Activated CD4-positive, alpha-beta T cell treated with anti-CD3 and anti-CD28 coated beads, Interleukin-2, amount 50 U/mL, for 48 hours (primary cell): Measurements from ENCODE around the gene GGT5.
A peak's percentile ranks its signal among the peaks of the same experiment; 100 is the strongest.
"Not testable (repeated sequence)": the region's sequence is repeated elsewhere in the genome, so short reads cannot be mapped to it uniquely, and the experiment has no call there.

ENCODE experiments used
- DNase-seq, 2 experiments: peaks; one replicate each; pipeline ENCODE4 v3.0.0-alpha.2; 2020

The GGT5 gene

DNA sequence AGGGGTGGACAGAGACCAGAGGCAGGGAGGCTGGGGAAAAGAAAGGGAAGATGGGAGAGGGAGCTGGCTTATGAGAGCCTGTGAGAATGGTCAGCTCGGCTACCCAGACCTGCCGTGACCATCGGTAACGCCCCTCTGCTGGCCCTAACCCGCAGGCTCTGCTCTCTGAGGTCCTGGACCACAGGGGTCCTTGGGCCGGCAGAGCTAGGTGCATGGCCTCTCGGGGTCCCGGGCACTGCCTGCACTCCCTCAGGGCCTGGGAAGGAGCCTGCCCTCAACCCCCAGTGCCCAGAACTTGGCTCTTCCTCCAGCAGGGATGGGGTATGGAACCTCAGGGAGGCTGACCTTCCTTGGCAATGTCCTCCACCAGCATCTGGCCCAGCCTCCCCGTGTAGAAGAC, 13.2 kb downstream of the GGT5 start:
- no peak for DNase-seq

DNA sequence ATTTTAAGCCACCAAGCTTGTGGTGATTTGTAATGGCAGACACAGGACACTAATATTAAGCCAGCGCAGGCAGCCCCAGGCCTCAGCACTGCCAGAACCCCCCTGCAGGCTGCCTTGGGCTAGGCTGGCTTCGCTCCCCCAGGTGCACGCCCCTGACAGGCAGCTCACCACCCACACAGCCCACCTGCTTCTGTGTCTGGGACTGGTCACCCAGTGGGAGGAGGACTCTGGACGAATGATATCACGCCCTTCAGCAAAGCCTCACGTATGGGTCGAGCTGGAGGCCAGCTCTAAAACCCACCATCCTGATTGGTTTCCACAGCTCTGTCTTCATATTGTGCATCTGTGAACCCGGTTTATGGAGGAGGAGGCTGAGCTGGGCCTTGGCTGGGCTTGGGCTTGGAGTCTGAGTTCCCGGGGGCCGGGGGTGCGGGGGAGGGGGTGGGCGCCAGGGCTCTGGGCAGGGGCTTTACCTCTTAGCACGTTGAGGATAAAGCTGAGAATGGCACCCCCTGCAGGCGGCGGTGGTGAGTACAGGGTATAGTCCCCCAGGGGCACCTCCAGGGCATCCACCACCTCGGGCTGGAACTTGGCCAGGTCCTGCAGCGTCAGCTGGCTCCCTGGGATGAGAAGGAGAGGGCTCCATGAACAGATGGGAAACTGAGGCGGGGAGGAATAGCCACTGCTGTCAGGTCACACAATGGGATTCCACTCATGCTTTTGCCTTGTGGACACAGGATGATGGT, 13.8 kb downstream of the GGT5 start:
- peak; percentile 77 to 83 for DNase-seq

DNA sequence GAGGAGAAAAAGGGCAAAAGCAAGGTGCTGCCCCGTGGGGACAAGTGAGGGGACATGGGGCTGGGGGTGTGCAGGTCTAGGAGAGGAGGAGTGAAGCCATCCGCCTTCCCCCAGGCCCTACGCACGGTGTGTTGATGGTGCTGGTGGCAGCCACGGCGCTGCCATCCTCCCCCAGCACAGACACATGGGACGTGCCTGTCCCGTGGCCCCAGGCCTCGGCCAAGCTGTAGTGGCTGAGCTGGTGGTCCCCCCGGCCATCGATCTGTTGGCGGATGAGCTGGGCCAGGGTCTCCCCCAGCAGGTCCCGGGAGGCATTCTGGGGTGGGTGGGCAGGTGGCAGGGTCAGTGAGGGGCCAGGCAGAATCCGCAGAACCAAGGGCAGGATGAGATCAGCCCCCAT, 18.9 kb downstream of the GGT5 start:
- DNase-seq, result no peak

DNA sequence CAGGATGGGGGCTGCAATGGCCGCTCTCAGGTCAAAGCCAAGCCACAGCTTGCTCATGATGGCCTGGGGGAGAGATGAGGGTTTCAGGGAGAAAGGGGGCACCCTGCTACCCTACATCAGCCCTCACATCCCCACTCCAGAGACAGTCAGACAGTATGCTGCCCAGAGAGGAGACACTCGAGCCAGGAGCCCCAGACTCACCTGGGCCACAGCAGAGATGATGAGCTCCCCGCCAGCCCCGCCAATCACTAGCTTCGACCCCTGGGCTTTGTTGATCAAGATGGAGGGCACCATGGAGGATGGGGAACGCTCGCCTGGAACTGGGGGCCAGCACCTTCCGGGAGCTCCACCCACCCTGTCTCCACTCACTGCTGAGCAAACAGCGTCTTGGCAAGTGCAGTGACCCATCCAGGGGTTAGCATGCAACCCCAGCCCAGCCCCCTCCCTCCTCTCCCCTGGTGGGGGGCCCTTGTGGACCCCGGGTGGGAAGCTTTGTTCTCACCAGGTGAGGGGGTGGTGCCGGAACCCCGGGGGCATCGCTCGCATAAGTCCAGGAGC, 19.8 kb downstream of the GGT5 start:
- no peak for DNase-seq

DNA sequence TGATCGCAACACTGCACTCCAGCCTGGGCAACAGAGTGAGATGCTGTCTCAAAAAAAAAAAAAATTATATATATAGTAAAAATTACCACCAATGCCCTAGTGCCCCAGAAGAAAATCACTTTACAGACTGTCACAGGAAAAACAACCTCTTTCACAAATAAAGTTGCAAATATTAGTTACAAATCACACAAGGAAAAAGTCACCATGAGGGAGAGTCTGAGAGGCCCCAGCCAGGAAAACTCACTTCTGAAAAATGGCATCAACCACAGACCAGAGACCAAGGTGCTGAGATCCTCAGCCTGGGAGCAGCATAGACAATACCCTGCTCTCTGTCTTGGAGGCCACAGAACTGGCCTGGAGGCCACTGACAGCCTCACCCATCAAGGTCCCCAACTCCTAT, 20.4 kb downstream of the GGT5 start:
- DNase-seq, result no peak

DNA sequence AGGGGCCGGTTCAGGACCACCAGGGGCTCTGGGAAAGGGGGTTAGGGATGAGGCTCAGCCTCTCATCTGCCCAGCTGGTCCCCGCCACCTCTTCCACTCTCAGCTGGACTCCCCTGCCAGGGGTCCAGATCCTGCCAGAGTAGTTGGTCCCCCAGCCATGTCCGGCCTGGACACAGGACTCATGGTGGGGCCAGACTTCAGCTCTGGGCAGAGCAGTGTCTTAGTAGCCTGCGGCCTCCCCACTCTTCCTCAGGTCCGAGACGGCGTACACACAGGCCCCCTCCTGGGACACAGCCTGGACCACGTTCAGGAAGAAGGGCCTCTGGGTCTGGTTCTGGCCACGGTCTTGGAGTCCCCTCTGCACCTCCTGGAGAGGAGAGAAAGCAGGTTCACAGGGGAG, 25.1 kb downstream of the GGT5 start:
- no peak for DNase-seq

DNA sequence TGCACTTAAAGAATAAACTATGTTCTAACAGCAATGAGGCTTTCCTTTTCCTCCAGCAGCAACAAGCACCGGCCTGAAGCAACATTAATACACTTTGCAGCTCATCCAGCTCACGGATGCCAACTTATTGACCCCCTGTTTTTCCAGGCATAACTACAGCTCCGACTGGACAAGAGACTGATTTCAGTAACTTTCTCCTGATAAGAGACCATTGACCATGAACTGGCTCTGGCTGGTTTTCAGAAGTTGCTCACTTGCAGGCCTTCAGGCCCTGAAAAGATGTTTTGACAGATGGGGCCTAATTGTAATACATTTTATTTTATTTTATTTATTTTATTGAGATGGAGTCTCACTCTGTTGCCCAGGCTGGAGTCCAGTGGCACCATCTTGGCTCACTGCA, 27.5 kb downstream of the GGT5 start:
- no peak for DNase-seq

DNA sequence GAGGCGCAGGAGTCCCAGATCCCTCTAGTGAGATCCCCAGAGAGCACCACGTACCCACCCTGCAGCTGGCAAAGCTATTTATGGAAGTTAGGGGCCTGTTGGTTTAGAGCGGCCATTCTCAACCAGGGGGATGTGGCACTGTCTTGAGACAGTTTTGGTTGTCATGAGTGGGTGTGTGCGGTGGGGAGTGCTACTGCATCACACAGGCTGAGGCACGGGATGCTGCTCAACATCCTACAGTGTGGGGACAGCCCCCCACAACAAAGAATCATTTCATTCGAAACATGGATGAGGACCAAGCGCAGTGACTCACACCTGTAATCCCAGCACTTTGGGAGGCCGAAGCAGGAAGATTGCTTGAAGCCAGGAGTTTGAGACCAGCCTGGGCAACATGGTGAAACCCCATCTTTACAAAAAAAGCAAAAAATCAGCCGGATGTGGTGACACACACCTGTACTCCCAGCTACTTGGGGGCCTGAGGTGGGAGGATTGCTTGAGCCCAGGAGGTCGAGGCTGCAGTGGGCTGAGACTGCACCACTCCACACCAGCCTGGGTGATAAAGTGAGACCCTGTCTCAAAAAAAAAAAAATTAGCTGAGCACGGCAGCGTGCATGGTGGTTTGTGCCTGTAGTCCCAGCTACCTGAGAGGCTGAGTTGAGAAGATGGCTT, 28.2 kb downstream of the GGT5 start:
- no peak for DNase-seq

DNA sequence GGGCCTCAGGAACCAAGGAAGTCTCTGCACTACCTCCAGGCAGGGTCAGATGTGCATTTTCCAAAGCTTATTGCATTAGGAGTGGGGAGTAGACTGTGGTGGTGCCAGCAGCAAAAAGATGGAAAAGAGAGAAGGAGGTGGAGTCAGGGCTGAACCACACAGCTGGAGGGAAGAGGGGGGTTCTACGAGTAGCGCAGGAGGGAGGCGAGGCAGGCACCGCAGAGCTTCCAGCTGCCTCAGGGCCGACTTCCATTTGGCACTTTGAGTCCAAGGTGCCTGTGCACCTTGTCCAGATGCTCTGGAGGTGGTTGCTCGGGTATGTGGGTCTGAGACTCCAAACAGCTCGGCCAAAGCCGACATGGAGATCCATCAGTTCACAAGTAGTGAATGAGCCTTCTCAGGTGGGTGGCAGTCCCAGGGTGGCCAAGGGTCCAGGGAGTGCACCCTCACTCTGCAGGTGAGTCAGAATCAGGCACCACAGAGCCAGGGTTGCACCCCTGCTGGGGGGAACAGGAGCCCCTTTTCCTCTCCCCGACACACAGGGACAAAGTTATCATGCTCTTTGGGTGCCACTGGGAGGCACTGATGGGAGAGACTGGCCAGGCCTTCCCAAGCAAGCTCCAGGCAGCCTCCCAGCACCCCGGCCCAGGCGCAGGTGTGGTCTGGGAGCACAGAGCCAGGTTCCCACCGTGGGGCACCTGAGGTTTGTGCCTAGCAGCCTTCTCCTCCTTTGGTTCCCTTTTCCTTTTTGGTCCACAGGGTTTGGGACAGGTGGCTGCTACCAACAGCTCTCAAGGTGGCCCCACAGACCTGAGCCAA, 30.2 kb downstream of the GGT5 start:
- no peak for DNase-seq

DNA sequence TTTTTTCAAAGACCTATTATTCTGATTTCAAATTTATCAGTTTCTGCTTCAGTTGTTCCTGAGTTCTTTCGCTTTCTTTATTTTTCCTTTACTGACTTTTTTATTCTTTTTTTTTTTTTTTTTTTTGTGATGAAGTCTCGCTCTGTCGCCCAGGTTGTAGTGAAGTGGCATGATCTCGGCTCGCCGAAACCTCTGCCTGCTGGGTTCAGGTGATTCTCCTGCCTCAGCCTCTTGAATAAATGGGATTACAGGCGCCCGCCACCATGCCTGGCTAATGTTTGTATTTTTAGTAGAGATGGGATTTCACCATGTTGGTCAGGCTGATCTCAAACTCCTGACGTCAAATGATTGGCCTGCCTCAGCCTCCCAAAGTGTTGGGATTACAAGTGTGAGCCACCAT, 31.8 kb downstream of the GGT5 start:
- DNase-seq, result not testable (repeated sequence)

DNA sequence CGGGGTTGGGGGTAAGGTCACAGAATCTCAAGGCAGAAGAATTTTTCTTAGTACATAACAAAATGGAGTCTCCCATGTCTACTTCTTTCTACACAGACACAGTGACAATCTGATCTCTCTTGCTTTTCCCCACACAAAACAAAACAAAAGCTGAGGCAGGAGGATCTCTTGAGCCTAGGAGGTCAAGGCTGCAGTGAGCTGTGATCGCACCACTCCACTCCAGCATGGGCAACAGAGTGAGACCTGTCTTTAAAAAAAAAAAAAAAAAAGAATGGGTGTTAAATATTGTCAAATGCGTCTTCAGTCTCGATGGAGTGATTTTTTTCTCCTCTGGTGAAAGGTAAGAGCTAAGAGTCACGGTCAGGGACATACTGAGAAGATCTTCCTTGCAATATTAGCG, 33.2 kb downstream of the GGT5 start:
- not testable (repeated sequence) for DNase-seq

DNA sequence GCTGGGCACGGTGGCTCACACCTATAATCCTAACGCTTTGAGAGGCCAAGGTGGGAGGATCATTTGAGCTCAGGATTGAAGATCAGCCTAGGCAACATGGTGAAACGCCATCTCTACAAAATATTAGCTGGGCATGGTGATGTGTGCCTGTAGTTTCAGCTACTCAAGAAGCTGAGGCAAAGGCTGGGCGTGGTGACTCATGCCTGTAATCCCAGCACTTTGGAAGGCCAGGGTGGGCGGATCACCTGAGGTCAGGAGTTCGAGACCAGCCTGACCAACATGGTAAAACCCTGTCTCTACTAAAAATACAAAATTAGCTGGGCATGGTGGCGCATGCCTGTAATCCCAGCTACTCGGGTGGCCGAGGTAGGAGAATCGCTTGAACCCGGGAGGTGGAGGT, 34.5 kb downstream of the GGT5 start:
- not testable (repeated sequence) for DNase-seq

DNA sequence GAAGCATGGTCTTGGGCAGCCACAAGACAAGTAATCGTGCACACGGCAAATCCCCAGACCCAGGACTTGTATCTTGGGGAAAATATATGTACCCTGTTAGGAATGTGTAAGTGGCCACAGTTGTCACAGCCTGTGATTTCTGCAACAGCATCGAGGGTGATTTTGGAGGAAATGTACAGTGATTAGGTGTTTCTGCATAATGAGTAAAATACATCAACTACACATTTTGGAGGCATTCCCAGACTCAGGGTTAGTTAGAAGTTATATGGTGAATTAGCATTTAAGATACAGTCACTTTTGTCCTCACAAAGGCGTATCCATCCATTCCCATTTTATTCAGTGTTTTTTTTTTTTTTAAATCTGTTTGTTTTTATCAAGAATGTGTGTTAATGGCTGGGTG, 35.2 kb downstream of the GGT5 start:
- no peak for DNase-seq

DNA sequence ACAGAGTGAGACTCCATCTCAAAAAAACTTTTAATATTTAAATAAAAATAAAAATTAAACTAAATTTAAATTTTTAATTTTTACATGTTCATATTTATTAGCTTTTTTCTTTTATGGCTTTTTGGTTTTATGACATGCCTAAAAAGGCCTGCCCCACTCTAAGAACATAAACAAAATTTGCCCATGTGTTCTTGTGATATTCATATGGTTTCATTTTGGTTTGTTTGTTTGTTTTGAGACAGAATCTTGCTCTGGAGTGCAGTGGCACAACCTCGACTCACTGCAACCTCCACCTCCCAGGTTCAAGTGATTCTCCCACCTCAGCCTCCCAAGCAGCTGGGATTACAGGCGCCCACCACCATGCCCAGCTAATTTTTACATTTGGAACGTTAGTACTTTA, 35.9 kb downstream of the GGT5 start:
- DNase-seq, result no peak

DNA sequence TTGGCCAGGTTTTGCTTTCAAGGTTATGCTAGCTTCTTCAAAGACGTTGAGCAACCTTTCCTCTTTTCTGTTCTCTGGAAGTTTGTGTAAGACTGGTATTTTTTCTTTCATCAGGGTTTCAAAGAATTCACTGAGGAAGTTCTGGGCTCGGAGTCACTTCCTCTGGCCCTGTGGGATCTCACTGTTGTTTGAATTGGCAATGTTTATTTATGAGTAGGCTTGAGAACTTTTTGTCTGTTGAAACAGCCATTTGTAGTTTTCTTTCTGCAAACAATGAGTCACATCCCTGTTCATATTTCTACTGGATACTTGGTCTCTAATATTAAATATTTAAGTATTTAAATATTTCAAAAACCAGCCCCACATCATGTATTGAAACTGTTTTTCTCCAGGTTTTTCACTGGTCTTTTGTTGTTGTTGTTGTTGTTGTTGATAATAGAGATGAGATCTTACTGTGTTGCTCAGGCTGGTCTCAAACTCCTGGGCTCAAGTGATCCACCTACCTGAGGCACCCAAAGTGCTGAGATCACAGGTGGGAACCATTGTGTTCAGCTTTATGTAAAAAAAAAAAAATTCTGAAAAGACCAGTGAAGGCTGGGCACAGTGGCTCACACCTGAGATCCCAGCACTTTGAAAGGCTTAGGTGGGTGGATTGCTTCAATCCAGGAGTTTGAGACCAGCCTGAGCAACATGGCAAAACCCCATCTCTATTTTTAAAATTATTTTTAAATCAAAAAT, 36.7 kb downstream of the GGT5 start:
- no peak for DNase-seq

DNA sequence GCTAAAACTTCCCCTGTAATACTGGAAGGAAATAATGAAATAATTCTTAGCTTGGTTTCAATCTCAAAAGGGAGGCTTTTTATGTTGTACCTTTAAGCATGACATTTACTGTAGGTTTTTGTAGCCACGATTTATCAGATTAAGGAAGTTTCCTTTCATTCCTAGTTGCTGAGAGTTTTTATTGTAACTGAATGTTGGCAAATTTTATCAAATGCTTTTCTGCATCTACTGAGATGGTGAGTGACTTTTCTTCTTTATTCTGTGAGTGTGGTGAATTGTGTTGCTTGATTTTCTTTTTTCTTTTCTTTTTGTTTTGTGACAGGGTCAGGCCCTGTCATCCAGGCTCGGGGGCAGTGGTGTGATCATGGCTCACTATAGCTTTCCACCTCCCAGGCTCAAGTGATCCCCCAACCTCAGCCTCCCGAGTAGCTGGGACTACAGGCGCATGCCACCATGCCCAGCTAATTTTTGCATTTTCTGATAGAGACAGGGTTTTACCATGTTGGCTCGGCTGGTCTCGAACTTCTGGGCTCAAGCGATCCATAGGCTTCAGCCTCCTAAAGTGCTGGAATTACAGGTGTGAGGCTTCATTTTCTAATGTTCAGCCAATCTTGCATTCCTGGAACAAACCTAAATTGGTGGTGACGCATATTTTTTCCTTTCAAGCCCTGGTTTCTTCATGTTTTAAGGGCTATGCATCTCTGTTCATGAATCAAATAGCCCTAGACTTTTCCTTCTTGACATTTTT, 37.4 kb downstream of the GGT5 start:
- no peak for DNase-seq

DNA sequence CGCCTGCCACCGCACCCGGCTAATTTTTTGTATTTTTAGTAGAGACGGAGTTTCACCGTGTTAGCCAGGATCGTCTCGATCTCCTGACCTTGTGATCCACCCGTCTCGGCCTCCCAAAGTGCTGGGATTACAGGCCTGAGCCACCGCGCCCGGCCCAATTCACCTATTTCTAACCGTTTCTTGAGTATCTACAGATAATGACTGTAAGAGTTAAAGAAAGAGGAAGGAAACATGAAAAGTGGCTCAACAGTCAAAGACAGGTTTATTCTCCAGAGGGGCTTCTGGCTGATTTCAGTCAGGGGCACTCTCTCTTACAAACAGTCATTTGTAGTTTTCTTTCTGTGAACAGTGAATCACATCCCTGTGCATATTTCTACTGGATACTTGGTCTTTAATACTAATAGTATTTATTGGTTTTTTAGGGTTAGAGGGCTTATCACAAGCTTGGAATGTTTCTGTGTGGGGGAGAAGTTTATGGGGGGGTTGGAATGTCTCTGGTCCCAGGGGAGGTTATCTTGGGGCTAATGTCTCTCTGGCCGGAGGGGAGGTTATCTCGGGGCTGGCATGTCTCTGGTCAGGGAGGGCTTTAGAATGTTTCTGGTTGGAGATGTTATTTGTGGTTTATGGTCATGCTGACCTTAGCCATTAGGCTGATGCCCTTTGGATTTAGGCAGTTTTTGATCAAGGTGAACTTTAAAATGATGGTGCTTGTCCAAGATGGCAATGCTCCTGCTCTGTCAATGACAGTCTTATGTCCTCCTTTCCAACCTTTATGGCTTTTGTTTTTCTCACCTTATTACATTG, 38.2 kb downstream of the GGT5 start:
- not testable (repeated sequence) for DNase-seq

DNA sequence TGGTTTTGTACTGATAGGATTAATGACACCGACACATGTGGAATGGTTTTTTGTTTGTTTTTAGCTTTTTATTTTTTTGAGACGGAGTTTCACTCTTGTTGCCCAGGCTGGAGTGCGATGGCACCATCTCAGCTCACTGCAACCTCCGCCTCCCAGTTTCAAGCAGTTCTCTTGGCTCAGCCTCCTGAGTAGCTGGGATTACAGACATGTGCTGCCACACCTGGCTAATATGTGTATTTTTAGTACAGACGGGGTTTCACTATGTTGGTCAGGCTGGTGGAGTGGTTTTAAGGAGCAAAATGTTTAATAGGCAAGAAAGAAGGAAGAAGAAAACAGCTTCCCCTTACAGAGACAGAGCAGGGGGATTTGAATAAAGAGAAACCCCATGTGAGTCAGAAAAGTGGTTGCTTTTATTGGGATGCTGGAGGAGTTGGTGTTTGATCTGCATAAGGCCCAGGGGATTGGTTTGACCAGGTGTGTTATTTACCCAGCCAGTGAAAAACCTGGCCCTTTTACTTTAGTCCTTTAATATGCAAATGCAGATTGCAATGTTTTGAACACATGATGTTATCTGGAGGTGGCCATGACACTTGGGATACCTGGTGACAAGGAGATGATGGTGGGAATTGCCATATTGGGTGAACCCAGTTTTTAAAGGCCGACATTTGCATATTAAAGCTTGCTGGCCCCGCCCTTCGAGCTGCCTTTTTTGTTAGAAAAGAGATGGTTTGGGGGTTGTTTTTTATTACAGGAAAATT, 39.3 kb downstream of the GGT5 start:
- DNase-seq, result no peak

DNA sequence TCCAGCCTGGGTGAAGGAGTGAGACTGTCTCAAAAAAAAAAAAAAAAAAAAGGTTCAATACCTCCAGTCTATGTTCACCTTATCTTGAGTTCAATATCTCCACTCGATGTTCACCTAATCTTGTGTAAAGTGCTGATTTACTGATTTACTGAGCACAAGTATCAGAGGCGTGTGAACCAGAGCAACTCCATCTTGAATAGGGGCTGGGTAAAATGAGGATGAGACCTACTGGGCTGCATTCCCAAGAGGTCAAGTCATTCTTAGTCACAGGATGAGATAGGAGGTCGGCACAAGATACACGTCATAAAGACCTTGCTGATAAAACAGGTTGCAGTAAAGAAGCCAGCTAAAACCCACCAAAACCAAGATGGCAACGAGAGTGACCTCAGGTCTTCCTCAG, 41.0 kb downstream of the GGT5 start:
- not testable (repeated sequence) for DNase-seq
